ENCODE results near the gene SPPL2B.
"Not testable (repeated sequence)": the region's sequence is repeated elsewhere in the genome, so short reads cannot be mapped to it uniquely, and the experiment has no call there.

SPPL2B gene

GRCh38 chr19:2328401-2329148 lies at the start of gene SPPL2B, which contains the start of gene LSM7:
Gene SPPL2B (plus strand): TSS chr19:2328684. CDS start chr19:2328710, 26 bp downstream.
Gene LSM7 (minus strand): TSS chr19:2328586. CDS start chr19:2328566, 20 bp downstream.
- DNase-seq (ENCODE audit: low read depth, low spot score), result peak; percentile 84

- DNase-seq (ENCODE audit: low read depth, low spot score), result no peak
Observed at GRCh38 chr19:2280633-2281264, 47.7 kb upstream of the SPPL2B start.

- not testable (repeated sequence) for DNase-seq (ENCODE audit: low read depth, low spot score)
Observed at GRCh38 chr19:2281265-2282061, 47.0 kb upstream of the SPPL2B start.

- DNase-seq (ENCODE audit: low read depth, low spot score), result no peak
Observed at GRCh38 chr19:2282062-2282861, 46.2 kb upstream of the SPPL2B start, which contains the start of gene PEAK3. Gene PEAK3 (minus strand): TSS chr19:2282175. CDS start chr19:2280931, 1,244 bp downstream.

GRCh38 chr19:2282862-2283237 lies 45.6 kb upstream of the SPPL2B start:
- no peak for DNase-seq (ENCODE audit: low read depth, low spot score)

GRCh38 chr19:2283835-2284507 lies 44.5 kb upstream of the SPPL2B start:
- DNase-seq (ENCODE audit: low read depth, low spot score), result no peak

GRCh38 chr19:2286402-2287140 lies 41.9 kb upstream of the SPPL2B start:
- no peak for DNase-seq (ENCODE audit: low read depth, low spot score)

GRCh38 chr19:2287585-2288337 lies 40.7 kb upstream of the SPPL2B start:
- no peak for DNase-seq (ENCODE audit: low read depth, low spot score)

GRCh38 chr19:2288338-2288817 lies 40.1 kb upstream of the SPPL2B start:
- no peak for DNase-seq (ENCODE audit: low read depth, low spot score)

- DNase-seq (ENCODE audit: low read depth, low spot score), result no peak
Observed at GRCh38 chr19:2288818-2289713, 39.4 kb upstream of the SPPL2B start.

- no peak for DNase-seq (ENCODE audit: low read depth, low spot score)
Observed at GRCh38 chr19:2289714-2290435, 38.6 kb upstream of the SPPL2B start.

GRCh38 chr19:2290441-2291184 lies 37.9 kb upstream of the SPPL2B start:
- no peak for DNase-seq (ENCODE audit: low read depth, low spot score)

GRCh38 chr19:2291185-2291751 lies 37.2 kb upstream of the SPPL2B start:
- no peak for DNase-seq (ENCODE audit: low read depth, low spot score)

- no peak for DNase-seq (ENCODE audit: low read depth, low spot score)
Observed at GRCh38 chr19:2294687-2295335, 33.7 kb upstream of the SPPL2B start.

GRCh38 chr19:2296141-2296540 lies 32.3 kb upstream of the SPPL2B start:
- DNase-seq (ENCODE audit: low read depth, low spot score), result no peak

- DNase-seq (ENCODE audit: low read depth, low spot score), result no peak
Observed at GRCh38 chr19:2300533-2300932, 28.0 kb upstream of the SPPL2B start.

Data from activated naive CD8-positive, alpha-beta T cell treated with anti-CD3 and anti-CD28 coated beads, Interleukin-2, amount 50 U/mL, for 16 hours (primary cell).